WTC11 (cell line): ENCODE data around the gene TBKBP1. TPM values are rescaled to one million over a fixed set of nuclear protein-coding genes. Genes with fewer than 3 reads are reported as not detected.

Experiments used
- ATAC-seq: fragments of 200-7000 bp; cut with Tn5 transposase; 2 replicates; pipeline ENCODE4 v1.10.0; 2021; ENCODE audit warnings: mild to moderate bottlenecking, moderate library complexity
- CTCF ChIA-PET: fragments of 300-600 bp; sonication (Branson Sonifier 250); formaldehyde crosslinking; loops from one replicate; lab custom pipeline; 2021; ENCODE audit warnings: antibody characterized with exemption; lab: Charles Lee
- POLR2A ChIA-PET: fragments of 350-600 bp; sonication (Branson Sonifier 250); formaldehyde crosslinking; loops from one replicate; lab custom pipeline; 2021; ENCODE audit warnings: antibody characterized with exemption; lab: Charles Lee
- DNase-seq: peaks from one replicate; pipeline ENCODE4 v3.0.0; 2021; ENCODE audit warnings: low spot score
- H3K27ac Mint-ChIP-seq: 2 replicates; pipeline ENCODE4 v1.8.0; 2021; ENCODE audit warnings: mixed read lengths
- H3K27me3 Mint-ChIP-seq: 2 replicates; pipeline ENCODE4 v1.8.0; 2021; ENCODE audit warnings: low read depth, mild to moderate bottlenecking, moderate library complexity, mixed read lengths
- H3K36me3 Mint-ChIP-seq: 2 replicates; pipeline ENCODE4 v1.8.0; 2021; ENCODE audit warnings: mixed read lengths
- H3K4me1 Mint-ChIP-seq: 2 replicates; pipeline ENCODE4 v1.8.0; 2022; ENCODE audit warnings: mixed read lengths
- H3K4me3 Mint-ChIP-seq: 2 replicates; pipeline ENCODE4 v1.8.0; 2021; ENCODE audit warnings: mild to moderate bottlenecking, moderate library complexity, mixed read lengths
- H3K9me3 Mint-ChIP-seq: 2 replicates; pipeline ENCODE4 v1.8.0; 2021; ENCODE audit warnings: mixed read lengths
- ARID4B ChIP-seq: sonication (generic); formaldehyde crosslinking; IDR thresholded peaks from 2 replicates; pipeline ENCODE4 v1.8.0; 2023; ENCODE audit warnings: missing genetic modification reagents, mild to moderate bottlenecking, borderline replicate concordance
- CTCF ChIP-seq: fragments of 200-600 bp; IDR thresholded peaks from 2 replicates; pipeline ENCODE4 v1.8.0; 2022; ENCODE audit warnings: antibody characterized with exemption
- ELF4 ChIP-seq: sonication (generic); formaldehyde crosslinking; IDR thresholded peaks from 2 replicates; pipeline ENCODE4 v1.8.1; 2022; ENCODE audit warnings: low read depth, mild to moderate bottlenecking, moderate library complexity, missing genetic modification reagents
- FOXK1 ChIP-seq: sonication (generic); formaldehyde crosslinking; IDR thresholded peaks from 2 replicates; pipeline ENCODE4 v1.8.0; 2022; ENCODE audit warnings: mild to moderate bottlenecking, moderate library complexity, missing genetic modification reagents
- FOXP1 ChIP-seq: sonication (generic); formaldehyde crosslinking; IDR thresholded peaks from 2 replicates; pipeline ENCODE4 v1.8.0; 2022; ENCODE audit warnings: missing genetic modification reagents, mild to moderate bottlenecking, moderate library complexity, borderline replicate concordance
- GRHL2 ChIP-seq: fragments of 250-450 bp; sonication (Bioruptor Pico); IDR thresholded peaks from 2 replicates; pipeline ENCODE4 v1.8.0; 2022; ENCODE audit warnings: mild to moderate bottlenecking, moderate library complexity; ENCODE audit not compliant: insufficient replicate concordance, severe bottlenecking
- GTF2I ChIP-seq: fragments of 250-450 bp; sonication (Bioruptor Pico); conservative IDR thresholded peaks from 2 replicates; pipeline ENCODE4 v1.4.0; 2021; ENCODE audit warnings: mild to moderate bottlenecking
- HMGA2 ChIP-seq: fragments of 250-450 bp; sonication (Bioruptor Pico); IDR thresholded peaks from 2 replicates; pipeline ENCODE4 v1.4.0; 2021; ENCODE audit warnings: mild to moderate bottlenecking, moderate library complexity
- IRF1 ChIP-seq: sonication (generic); formaldehyde crosslinking; IDR thresholded peaks from 2 replicates; pipeline ENCODE4 v1.8.0; 2023; ENCODE audit warnings: missing genetic modification reagents
- JAZF1 ChIP-seq: fragments of 250-450 bp; sonication (Bioruptor Pico); IDR thresholded peaks from 2 replicates; pipeline ENCODE4 v1.9.0; 2021; ENCODE audit warnings: moderate library complexity, mild to moderate bottlenecking, inconsistent platforms
- NFATC4 ChIP-seq: fragments of 250-450 bp; sonication (Bioruptor Pico); IDR thresholded peaks from 2 replicates; pipeline ENCODE4 v1.9.0; 2021; ENCODE audit warnings: mild to moderate bottlenecking
- NFYB ChIP-seq: sonication (generic); formaldehyde crosslinking; conservative IDR thresholded peaks from 2 replicates; pipeline ENCODE4 v1.8.0; 2022; ENCODE audit warnings: low read depth, missing genetic modification reagents
- NR2C2 ChIP-seq: sonication (generic); formaldehyde crosslinking; IDR thresholded peaks from 2 replicates; pipeline ENCODE4 v1.8.0; 2022; ENCODE audit warnings: mild to moderate bottlenecking, missing genetic modification reagents
- OVOL2 ChIP-seq: fragments of 250-450 bp; sonication (Bioruptor Pico); IDR thresholded peaks from 2 replicates; pipeline ENCODE4 v1.9.0; 2021; ENCODE audit warnings: mild to moderate bottlenecking, borderline replicate concordance
- ZMAT4 ChIP-seq: fragments of 250-450 bp; sonication (Bioruptor Pico); IDR thresholded peaks from 2 replicates; pipeline ENCODE4 v1.9.0; 2021; ENCODE audit warnings: mild to moderate bottlenecking
- ZNF396 ChIP-seq: fragments of 250-450 bp; sonication (Bioruptor Pico); IDR thresholded peaks from 2 replicates; pipeline ENCODE4 v1.8.0; 2021; ENCODE audit warnings: mild to moderate bottlenecking, moderate library complexity, borderline replicate concordance
- ZNF425 ChIP-seq: fragments of 250-450 bp; sonication (Bioruptor Pico); conservative IDR thresholded peaks from 2 replicates; pipeline ENCODE4 v1.9.0; 2021; ENCODE audit warnings: mild to moderate bottlenecking
- ZNF512 ChIP-seq: sonication (generic); formaldehyde crosslinking; IDR thresholded peaks from 2 replicates; pipeline ENCODE4 v1.8.1; 2022; ENCODE audit warnings: missing genetic modification reagents, borderline replicate concordance
- ZNF532 ChIP-seq: fragments of 250-450 bp; sonication (Bioruptor Pico); IDR thresholded peaks from 2 replicates; pipeline ENCODE4 v1.9.0; 2021; ENCODE audit warnings: mild to moderate bottlenecking, borderline replicate concordance
- total RNA-seq: library from RNA; stranded (reverse); gene quantifications from 3 replicates; pipeline ENCODE4 v1.2.3, GENCODE V29; 2021

Gene TBKBP1
- total RNA-seq, 1 experiment from 2014 or later = 17.4 TPM

- H3K9me3 Mint-ChIP-seq = no peaks in the 10 kb centered on the region
- ATAC-seq (peak; percentile 23), DNase-seq (peak; percentile 88)
- no peak overlapping the region for H3K27ac Mint-ChIP-seq
- POLR2A ChIA-PET = no interaction called here
- H3K4me3 Mint-ChIP-seq = no peak overlapping the region
- peak; percentile 100 for TF ChIP-seq CTCF
- no peak for TF ChIP-seq GRHL2
- TF ChIP-seq NFATC4 = no peak
- no peak for TF ChIP-seq ELF4 (CRISPR knock-in tag)
- TF ChIP-seq IRF1 (CRISPR knock-in tag) = no peak
- TF ChIP-seq NFYB (CRISPR knock-in tag) = no peak
- no peak for TF ChIP-seq GTF2I (CRISPR knock-in tag)
- TF ChIP-seq ZMAT4 = no peak
- TF ChIP-seq JAZF1 (CRISPR knock-in tag) = no peak
- no peak for TF ChIP-seq NR2C2 (CRISPR knock-in tag)
- no peak for TF ChIP-seq ZNF396 (CRISPR knock-in tag)
- TF ChIP-seq FOXP1 (CRISPR knock-in tag) = 0 out of 2 replicates have a peak, but pooled peaks have one; percentile 21
- TF ChIP-seq ZNF425 (CRISPR knock-in tag) = no peak
- H3K4me1 Mint-ChIP-seq = peaks cover 16% of the 10 kb centered on the region
- CTCF ChIA-PET = interaction anchor here (0.6 to 5.2 kb wide), 21 partner anchors 10 to 268 kb away, joined by 3 to 59 read pairs (median 4); partner anchors contain the start of genes KPNB1, LRRC46, MRPL10 and TBX21
- H3K36me3 Mint-ChIP-seq = no peaks in the 10 kb centered on the region
- no peaks in the 10 kb centered on the region for H3K27me3 Mint-ChIP-seq
Measured at GRCh38 chr17:47698749-47699535, 5.0 kb downstream of the TBKBP1 start.

- POLR2A ChIA-PET = no interaction called here
- H3K9me3 Mint-ChIP-seq = no peaks in the 10 kb centered on the region
- TF ChIP-seq ARID4B = no peak
- no peak for TF ChIP-seq FOXK1
- TF ChIP-seq HMGA2 = no peak
- no peak for TF ChIP-seq OVOL2 (CRISPR knock-in tag)
- TF ChIP-seq ZNF532 (CRISPR knock-in tag) = no peak
- TF ChIP-seq ZNF512 = no peak
- TF ChIP-seq ELF4 (CRISPR knock-in tag) = no peak
Measured at GRCh38 chr17:47699536-47699840, 5.5 kb downstream of the TBKBP1 start.

More at GRCh38 chr17:47699536-47699840, 5.5 kb downstream of the TBKBP1 start:
- ATAC-seq = no peak
- DNase-seq = no peak
- CTCF ChIA-PET = interaction anchor here (0.6 to 5.2 kb wide), 21 partner anchors 9 to 267 kb away, joined by 3 to 59 read pairs (median 4); partner anchors contain the start of genes KPNB1, LRRC46, MRPL10 and TBX21
- H3K27me3 Mint-ChIP-seq = no peaks in the 10 kb centered on the region
- no peak overlapping the region for H3K27ac Mint-ChIP-seq
- peaks cover 16% of the 10 kb centered on the region for H3K4me1 Mint-ChIP-seq
- H3K36me3 Mint-ChIP-seq = no peaks in the 10 kb centered on the region
- H3K4me3 Mint-ChIP-seq = no peak overlapping the region
